Urothelium cell line (cell line): Measurements from ENCODE around the gene MEGF6.

Experiments
- DNase-seq: peaks from one replicate; pipeline ENCODE4 v3.0.0; 2011; ENCODE audit warnings: low spot score, mixed read lengths
- FAIRE-seq: peaks from 2 replicates; lab custom pipeline; 2011; peaks lifted over from hg19 to GRCh38; lab: Jason Lieb, UNC

Gene MEGF6

GRCh38 chr1:3544040-3544977 is 67.0 kb downstream of the MEGF6 start:
- FAIRE-seq = no peak
- DNase-seq = no peak

- FAIRE-seq = no peak
- peak; percentile 47 for DNase-seq
Observed at GRCh38 chr1:3543076-3544039, 68.0 kb downstream of the MEGF6 start.

GRCh38 chr1:3542676-3543075 is 68.6 kb downstream of the MEGF6 start:
- no peak for FAIRE-seq
- no peak for DNase-seq

GRCh38 chr1:3541936-3542335 is 69.4 kb downstream of the MEGF6 start:
- no peak for DNase-seq
- FAIRE-seq = no peak

GRCh38 chr1:3541465-3541864 is 69.8 kb downstream of the MEGF6 start:
- FAIRE-seq (no peak), DNase-seq (no peak)

GRCh38 chr1:3540876-3541275 is 70.4 kb downstream of the MEGF6 start:
- no peak for FAIRE-seq
- no peak for DNase-seq

- FAIRE-seq (no peak), DNase-seq (no peak)
Observed at GRCh38 chr1:3539707-3540425, 71.4 kb downstream of the MEGF6 start.

GRCh38 chr1:3537359-3537758 is 73.9 kb downstream of the MEGF6 start:
- FAIRE-seq = no peak

GRCh38 chr1:3536420-3537195 is 74.7 kb downstream of the MEGF6 start:
- DNase-seq (no peak), FAIRE-seq (no peak)

More at GRCh38 chr1:3537359-3537758, 73.9 kb downstream of the MEGF6 start:
- DNase-seq = no peak

GRCh38 chr1:3535732-3536131 is 75.6 kb downstream of the MEGF6 start:
- FAIRE-seq (no peak), DNase-seq (no peak)

GRCh38 chr1:3534803-3535637 is 76.3 kb downstream of the MEGF6 start:
- no peak for FAIRE-seq
- no peak for DNase-seq

GRCh38 chr1:3533067-3534048 is 78.0 kb downstream of the MEGF6 start:
- no peak for FAIRE-seq
- DNase-seq = no peak

GRCh38 chr1:3531928-3532327 is 79.4 kb downstream of the MEGF6 start:
- FAIRE-seq = no peak
- no peak for DNase-seq

- DNase-seq = peak; percentile 94
- peak; percentile 37 for FAIRE-seq
Observed at GRCh38 chr1:3530926-3531818, 80.1 kb downstream of the MEGF6 start.

- no peak for FAIRE-seq
- DNase-seq = peak; percentile 32
Observed at GRCh38 chr1:3530086-3530925, 81.0 kb downstream of the MEGF6 start.

- FAIRE-seq (no peak), DNase-seq (no peak)
Observed at GRCh38 chr1:3529099-3529729, 82.1 kb downstream of the MEGF6 start.
